Activated CD4-positive, alpha-beta T cell treated with anti-CD3 and anti-CD28 coated beads for 48 hours (primary cell): Measurements from ENCODE around the gene PPIG.
A peak's percentile ranks its signal among the peaks of the same experiment; 100 is the strongest.
"Not testable (repeated sequence)": the region's sequence is repeated elsewhere in the genome, so short reads cannot be mapped to it uniquely, and the experiment has no call there.

Source experiments
- DNase-seq: peaks from one replicate; pipeline ENCODE4 v3.0.0-alpha.2; 2020

PPIG gene

DNA sequence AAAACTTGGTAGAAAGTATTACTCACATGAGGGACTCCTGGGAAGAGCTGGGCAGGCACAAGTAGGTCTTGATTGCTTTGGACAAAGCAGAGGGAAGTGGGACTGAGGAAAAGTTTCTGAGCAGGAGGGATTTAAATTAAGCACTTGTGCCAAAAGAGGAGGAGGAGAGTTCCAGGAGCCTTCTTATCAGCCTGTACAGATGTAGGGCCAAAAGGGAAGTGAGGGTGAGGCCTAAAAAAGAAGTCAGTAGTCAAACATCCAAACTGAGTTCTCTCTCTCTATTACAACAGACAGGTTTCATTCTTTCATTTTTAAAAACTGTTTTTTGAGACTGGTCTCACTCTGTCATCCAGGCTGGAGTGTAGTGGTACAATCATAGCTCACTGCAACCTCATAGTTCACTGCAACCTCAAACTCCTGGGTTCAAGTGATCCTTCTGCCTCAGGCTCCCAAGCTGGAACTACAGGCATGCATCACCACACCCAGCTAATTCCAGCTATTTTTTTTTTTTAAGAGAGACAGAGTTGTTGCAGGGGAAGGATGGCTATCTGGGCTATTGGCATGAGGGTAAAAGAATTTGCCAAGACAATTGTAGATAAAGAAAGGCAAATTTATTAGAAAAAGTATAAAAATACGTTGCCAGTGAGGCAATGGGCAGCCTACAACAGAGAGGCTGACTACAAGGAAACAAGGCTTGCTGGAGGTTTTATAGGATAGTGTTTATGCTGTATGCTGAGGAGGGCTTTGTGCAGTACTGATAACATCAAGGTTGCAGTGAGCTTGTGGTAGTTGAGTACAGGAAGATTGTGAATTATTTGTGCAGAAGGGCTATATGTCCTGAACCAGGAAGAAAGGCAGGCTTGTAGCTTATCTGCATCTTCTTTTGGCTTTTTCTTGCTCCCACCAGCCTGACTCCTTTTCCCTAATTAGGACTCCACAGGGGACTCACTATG lies 81.1 kb downstream of the PPIG start:
- no peak for DNase-seq

DNA sequence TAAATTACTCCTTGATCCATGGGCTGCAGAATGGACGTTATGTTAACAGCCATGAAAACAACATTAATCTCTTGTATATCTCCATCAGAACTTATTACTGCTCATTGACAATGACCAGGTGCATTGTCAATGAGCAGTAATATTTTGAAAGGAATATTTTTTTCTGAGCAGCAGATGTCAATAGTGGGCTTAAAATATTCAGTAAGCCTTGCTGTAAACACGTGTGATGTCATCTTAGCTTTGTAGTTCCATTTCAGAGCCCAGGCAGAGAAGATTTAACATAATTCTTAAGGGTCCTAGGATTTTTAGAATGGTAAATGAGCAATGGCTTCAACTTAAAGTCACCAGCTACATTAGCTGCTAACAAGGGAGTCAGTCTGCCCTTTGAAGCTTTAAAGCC lies 83.4 kb downstream of the PPIG start:
- no peak for DNase-seq

DNA sequence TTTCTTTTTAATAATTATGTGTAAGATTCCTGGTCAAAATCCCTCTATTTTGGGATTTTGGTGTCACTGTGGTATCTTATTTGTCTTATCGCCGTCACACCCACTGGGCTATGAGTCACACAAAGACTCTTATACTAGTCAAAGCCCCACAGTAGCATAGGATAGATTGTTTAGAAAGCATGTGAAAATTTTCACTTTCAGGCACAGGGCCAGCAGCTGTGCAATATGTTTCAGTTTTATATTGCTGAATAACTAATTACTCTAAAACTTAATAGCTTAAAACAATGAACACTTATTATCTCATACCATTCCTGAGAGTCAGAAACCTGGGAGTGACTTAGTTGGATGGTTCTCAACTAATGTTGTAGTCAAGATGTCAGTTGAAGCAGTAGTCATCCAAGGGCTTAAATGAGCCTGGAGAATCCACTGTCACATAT lies 86.1 kb downstream of the PPIG start:
- no peak for DNase-seq

DNA sequence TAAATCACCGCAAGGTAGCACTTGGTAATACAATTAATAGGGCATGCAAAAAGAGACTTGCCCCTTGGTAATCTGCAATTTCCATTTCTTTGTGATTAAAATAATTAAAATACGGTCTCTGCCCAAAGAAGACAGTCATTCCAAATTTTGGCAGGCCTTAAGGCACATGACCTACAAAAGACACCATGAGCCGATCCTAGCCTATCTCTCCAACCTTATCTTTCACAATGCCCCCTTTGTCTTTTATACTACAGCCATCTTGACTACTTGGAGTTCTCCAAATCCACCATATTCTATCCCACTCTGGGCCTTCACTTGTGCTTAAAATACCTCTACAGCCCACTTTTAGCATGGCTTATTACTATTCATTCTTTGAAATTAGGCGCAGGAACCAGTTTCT lies 86.8 kb downstream of the PPIG start:
- DNase-seq = no peak

DNA sequence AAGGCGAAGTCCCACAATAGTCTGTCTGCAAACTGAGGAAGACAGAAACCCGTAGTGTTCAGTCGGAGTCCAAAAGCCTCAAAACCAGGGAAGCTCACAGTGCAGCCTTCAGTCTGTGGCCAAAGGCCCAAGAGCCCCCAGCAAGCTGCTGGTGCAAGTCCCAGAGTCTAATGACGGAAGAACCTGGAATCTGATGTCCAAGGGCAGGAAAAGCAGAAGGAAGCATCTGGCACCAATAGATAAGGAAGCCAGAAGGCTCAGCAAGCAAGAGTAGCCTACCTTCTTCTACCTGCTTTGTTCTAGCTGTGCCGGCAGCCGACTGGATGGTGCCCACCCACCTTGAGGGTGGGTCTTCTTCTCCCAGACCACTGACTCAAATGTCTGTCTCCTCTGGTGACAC lies 88.3 kb downstream of the PPIG start:
- DNase-seq = no peak

DNA sequence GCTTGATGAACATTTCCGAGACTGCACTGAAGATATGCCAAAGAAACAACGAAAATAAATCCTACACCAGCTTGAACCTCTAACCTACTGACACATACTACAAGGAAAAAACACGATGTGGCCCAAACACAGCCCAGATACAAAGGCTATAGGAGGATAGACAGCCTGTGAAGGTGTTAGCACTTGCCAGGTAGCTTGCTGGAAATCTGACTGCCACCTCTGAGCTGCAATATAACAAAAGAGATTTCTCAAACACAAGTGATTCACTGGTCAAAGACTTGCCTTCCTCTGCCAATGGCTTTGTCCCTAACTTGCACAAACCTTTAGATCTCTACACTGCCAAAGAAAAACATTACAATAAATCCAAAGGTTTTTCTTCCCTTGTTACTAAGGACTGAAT lies 89.0 kb downstream of the PPIG start:
- DNase-seq = no peak

DNA sequence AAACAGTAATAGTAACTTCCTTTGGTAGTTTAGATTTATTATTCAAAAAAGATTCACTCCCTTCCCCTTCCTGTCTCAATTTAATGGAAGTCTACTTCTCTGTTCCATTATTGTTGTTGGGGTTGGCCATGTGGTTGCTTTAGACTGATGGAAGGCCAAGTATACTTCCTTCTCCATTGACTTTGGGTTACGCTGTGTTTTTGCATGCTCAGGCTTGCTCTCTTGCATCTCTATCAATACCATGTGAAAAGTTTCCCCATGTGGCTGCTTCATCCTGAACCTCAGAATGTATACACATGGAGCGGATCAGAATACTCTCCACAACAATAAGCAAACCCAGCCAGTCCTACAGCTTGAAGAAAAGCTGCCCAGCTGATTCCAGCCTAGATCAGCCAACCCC lies 89.8 kb downstream of the PPIG start:
- no peak for DNase-seq

DNA sequence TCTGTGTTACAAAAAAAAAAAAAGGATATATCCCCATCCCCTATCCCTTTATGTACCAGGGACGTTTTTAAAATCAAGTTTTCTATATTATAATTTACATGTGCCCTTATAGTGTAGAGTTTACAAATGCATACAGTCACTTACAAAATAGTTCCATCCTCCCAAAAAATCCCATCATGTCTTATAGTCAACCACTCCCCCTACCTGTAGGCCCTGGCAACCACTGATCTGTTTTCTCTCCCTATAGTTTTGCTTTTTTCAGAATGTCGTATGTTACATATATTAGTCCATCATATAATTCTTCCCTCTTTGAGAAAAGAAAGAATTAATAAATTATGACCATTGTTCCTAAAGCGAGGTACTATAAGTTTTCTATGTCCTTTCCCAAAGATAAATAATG lies 92.2 kb downstream of the PPIG start:
- DNase-seq = no peak

DNA sequence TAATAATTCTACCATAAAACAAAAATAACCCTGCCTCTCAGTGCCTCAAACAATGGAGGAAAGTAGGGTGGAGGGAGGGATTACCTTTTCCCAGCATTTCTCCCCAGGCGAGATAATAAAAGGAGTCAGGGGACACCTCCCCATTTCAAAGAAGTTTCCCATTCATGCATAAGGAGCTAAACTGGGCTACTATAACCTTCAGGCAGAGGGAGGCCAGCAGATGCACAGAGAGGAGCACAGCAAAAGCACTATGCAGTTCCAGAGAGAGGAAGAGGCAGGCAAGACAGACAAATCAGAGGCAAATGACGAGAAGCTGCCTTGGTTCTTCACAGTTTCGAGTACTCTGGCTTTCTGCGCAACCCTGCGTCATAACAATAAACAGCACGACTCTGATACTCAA lies 92.7 kb downstream of the PPIG start:
- no peak for DNase-seq

DNA sequence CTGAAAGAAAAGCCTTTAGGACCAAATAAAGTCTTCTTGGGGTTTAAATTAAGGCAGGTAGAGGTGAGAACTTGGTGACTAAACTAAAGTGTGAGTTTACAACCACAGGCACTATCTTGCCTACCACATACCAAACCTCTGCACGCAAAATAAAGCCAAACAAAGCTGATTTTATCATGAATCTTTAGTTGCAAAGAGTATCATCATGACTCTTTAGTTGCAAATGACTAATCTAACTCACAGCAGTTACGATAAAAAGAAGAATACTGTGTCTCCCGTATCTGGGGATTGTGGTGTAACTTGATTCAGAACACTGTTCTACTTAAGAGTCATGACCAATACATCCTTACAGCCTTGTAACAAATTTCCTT lies 98.9 kb downstream of the PPIG start:
- DNase-seq = peak; percentile 14

DNA sequence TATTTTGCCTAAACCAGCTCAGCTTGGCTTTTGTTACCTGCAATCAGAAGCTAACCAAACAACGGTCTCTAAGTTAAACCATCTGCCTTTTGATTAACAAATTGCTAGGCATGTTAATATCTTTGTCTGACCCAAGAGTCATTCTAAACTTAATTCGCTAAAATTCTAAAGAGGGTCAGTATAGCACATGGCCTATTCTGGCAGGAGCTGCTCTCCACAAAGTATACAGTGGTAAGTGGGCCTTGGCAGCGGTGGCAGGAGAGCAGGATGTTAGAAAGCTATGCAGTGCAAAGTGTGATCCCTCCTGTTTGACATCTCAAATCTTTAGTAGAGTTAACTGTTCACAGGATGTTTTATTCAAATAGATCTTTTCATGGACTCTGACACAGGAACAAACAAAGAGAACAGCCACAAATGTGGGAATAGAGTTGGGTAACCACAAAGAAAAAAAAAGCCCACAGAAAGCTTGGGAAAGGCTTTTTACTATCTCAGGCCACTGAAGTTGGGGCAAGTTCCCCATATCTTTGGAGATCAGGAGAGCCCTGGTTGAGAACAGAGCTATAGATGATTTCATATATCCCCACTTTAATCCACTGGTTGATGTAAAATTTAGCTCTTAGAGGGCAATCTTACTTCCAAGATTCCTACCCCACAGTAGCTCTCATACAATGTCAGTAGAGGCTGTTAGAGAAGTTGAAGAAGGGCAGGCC lies 99.4 kb downstream of the PPIG start:
- DNase-seq = peak; percentile 8

DNA sequence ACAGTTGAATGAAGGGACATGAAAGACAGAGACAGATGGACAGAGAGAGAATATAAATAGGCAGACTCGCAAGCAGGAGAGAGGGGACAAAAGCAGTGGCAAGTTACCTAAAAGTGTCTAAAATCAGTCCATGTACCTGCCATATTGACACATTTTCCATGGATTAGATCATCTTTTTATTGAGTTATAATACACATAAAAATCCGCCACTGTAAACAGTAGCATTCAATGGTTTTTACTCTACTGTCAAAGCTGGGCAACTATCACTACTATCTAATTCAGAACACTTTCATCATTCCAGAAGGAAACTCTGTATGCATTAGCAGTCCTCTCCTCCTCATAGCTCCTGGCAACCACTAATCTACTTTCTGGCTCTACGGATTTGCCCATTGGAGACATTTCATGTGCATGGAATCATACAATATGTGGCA lies 100.0 kb downstream of the PPIG start:
- no peak for DNase-seq

DNA sequence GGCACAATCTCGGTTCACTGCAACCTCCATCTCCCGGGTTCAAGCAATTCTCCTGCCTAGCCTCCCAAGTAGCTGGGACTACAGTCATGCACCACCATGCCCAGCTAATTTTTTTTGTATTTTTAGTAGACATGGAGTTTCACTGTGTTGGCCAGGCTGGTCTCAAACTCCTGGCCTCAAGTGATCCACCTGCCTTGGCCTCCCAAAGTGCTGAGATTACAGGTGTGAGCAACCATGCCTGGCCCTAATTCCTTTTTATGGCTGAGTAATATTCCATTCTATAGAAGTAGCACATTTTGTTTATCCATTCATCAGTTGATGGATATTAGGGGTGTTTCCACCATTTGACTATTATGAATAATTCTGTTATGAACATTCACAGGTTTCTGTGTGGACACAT lies 100.6 kb downstream of the PPIG start:
- DNase-seq = not testable (repeated sequence)

DNA sequence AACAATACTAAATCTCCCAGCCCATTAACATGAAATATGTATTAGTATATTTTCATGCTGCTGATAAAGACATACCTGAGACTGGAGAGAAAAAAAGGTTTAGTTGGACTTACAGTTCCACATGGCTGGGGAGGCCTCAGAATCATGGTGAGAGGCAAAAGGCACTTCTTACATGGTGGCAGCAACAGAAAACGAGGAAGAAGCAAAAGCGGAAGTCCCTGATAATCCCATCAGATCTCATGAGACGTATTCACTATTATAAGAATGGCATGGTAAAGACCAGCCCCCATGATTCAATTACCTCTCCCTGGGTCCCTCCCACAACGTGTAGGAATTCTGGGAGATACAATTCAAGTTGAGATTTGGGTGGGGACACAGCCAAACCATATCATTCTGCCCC lies 102.7 kb downstream of the PPIG start:
- not testable (repeated sequence) for DNase-seq

DNA sequence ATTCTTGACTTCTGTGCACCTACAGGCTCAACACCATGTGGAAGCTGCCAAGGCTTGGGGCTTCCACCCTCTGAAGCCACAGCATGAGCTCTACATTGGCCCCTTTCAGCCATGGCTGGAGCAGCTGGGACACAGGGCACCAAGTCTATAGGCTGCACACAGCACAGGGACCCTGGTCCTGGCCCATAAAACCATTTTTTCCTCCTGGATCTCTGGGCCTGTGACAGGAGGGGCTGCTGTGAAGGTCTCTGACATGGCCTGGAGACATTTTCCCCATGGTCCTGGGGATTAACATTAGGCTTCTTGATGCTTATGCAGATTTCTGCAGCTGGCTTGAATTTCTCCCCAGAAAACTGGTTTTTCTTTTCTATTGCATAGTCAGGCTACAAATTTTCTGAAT lies 103.8 kb downstream of the PPIG start:
- not testable (repeated sequence) for DNase-seq

DNA sequence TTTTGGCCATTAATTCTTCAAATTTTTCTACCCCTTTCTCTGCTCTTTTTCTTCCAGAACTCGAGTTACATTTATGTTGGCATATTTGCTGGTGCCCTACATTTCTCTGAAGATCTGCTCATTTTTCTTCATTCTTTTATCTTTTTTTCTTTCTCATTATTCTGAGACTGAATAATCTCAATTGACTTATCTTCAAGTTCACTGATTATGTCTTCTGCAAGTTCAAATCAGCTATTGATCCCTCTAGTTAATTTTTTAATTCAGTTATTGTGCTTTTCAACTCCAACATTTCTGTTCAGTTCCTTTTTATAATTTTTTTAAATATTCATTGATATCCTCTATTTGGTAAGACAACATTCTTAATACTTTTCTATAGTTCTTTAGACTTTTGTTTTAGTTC lies 106.8 kb downstream of the PPIG start:
- no peak for DNase-seq
